ENCODE results near the gene CTH. TPM values are rescaled to one million over a fixed set of nuclear protein-coding genes. Genes with fewer than 3 reads are reported as not detected.

CTH gene
- total and polyA plus RNA-seq, 2 of the 4 experiments (the other 2 are of a cell fraction): 2.7 to 3.0 TPM

DNA sequence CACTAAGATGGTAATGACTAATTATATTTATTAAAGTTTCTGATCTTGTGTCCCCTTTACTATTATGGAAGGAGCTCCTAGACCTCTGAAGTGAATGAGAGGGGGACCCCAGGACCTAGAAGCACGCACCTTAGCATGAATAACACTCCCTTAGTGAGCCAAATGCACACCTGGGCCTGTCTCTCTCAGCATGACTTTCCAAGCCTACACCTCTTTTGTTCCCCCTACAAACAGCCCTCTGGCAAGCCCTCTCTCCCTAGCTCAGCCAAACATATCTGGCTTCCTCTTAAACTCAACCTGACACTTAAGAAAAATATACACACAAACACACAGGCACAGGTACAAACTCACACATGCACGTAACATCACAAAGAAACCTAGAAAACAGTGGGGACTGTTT is 7.3 kb upstream of the CTH start:
- Histone ChIP-seq H4K91ac (ENCODE audit: insufficient read depth, low read depth, low read length) (no peak overlapping the region), H3K56ac (ENCODE audit: extremely low read depth, insufficient read depth, low read length) (no peak overlapping the region), H3K4ac (ENCODE audit: low read depth, low read length) (no peak overlapping the region), H4K20me1 (ENCODE audit: insufficient read depth, low read length) (no peaks in the 10 kb centered on the region), H2AFZ (replicated peaks; ENCODE audit: low read length, poor library complexity) (no peak overlapping the region), H4K5ac (ENCODE audit: low read depth, low read length) (no peak overlapping the region), H3K14ac (replicated peaks; ENCODE audit: low read depth, low read length) (no peak overlapping the region), H3K4me1 (ENCODE audit: control insufficient read depth, insufficient read depth, low read length) (no peaks in the 10 kb centered on the region), H3K27me3 (ENCODE audit: control insufficient read depth, insufficient read depth, low read length) (0 out of 2 replicates have a peak, but pooled peaks cover 2% of the 10 kb centered on the region), H3K4me2 (ENCODE audit: low read depth, low read length) (no peak overlapping the region), H3K18ac (ENCODE audit: low read depth, low read length) (no peak overlapping the region), H2AK9ac (replicated peaks; ENCODE audit: low read depth, low read length, poor library complexity) (no peak overlapping the region), H3K36me3 (ENCODE audit: control insufficient read depth, insufficient read depth, low read length) (no peaks in the 10 kb centered on the region), H2BK120ac (ENCODE audit: low read depth, low read length) (no peak overlapping the region), H3K9me1 (ENCODE audit: insufficient read depth, low read length) (no peaks in the 10 kb centered on the region), H3K23ac (ENCODE audit: low read depth, low read length) (no peak overlapping the region), H2BK20ac (ENCODE audit: low read depth, low read length) (no peak overlapping the region), H2AK5ac (ENCODE audit: low read depth, low read length) (no peak overlapping the region), H3K27ac (ENCODE audit: insufficient read depth, low read length) (no peak overlapping the region), H3K79me1 (ENCODE audit: low read depth in 1 of 2, low read length in 2 of 2) (no peaks in the 10 kb centered on the region), H2BK5ac (ENCODE audit: low read depth, low read length, poor library complexity, severe bottlenecking) (no peak overlapping the region), H3K9ac (ENCODE audit: low read depth, low read length) (no peak overlapping the region), H4K8ac (ENCODE audit: low read depth in 2 of 2, low read length in 2 of 2) (no peak overlapping the region), H3K9me3 (ENCODE audit: control insufficient read depth, insufficient read depth, low read length) (no peaks in the 10 kb centered on the region), H3K4me3 (ENCODE audit: insufficient read depth, low read depth, low read length) (no peak overlapping the region), H2BK15ac (ENCODE audit: low read depth, low read length) (no peak overlapping the region)
- BruUV-seq (replicated peaks): no TSS peak
- ChIA-PET CTCF (no interaction called here), POLR2A (ENCODE audit: unreplicated experiment) (no interaction called here)
- dilution Hi-C loops (cut with HindIII; ENCODE audit: low sequenced_read_pairs, unreplicated experiment) (no loop called here), intact Hi-C loops (cut with micrococcal nuclease) (no loop called here), in situ Hi-C loops (cut with MboI; ENCODE audit: low sequenced_read_pairs) (no loop called here)
- ATAC-seq (ENCODE audit: low read depth) (no peak), DNase-seq (no peak)
- TF ChIP-seq RFX5 (IDR thresholded peaks at IDR 0.05; ENCODE audit: low read depth, low read length): no peak
- TF ChIP-seq FOS (IDR thresholded peaks at IDR 0.05; ENCODE audit: low read depth, low read length): no peak
- TF ChIP-seq CHD1 (IDR thresholded peaks at IDR 0.05; ENCODE audit: low read depth, low read length): no peak
- no peak for TF ChIP-seq SMC3 (IDR thresholded peaks at IDR 0.05; ENCODE audit: low read depth, low read length)
- TF ChIP-seq CEBPB (IDR thresholded peaks at IDR 0.05; ENCODE audit: low read depth, low read length): no peak
- TF ChIP-seq, protein P1, sequence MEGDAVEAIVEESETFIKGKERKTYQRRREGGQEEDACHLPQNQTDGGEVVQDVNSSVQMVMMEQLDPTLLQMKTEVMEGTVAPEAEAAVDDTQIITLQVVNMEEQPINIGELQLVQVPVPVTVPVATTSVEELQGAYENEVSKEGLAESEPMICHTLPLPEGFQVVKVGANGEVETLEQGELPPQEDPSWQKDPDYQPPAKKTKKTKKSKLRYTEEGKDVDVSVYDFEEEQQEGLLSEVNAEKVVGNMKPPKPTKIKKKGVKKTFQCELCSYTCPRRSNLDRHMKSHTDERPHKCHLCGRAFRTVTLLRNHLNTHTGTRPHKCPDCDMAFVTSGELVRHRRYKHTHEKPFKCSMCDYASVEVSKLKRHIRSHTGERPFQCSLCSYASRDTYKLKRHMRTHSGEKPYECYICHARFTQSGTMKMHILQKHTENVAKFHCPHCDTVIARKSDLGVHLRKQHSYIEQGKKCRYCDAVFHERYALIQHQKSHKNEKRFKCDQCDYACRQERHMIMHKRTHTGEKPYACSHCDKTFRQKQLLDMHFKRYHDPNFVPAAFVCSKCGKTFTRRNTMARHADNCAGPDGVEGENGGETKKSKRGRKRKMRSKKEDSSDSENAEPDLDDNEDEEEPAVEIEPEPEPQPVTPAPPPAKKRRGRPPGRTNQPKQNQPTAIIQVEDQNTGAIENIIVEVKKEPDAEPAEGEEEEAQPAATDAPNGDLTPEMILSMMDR (conservative IDR thresholded peaks at IDR 0.05; ENCODE audit: low read depth, low read length): no peak
- TF ChIP-seq MAZ (IDR thresholded peaks at IDR 0.05; ENCODE audit: borderline replicate concordance, low read depth, low read length): no peak
- TF ChIP-seq RCOR1 (IDR thresholded peaks at IDR 0.05; ENCODE audit: insufficient replicate concordance, low read length): no peak
- no peak for TF ChIP-seq MXI1 (IDR thresholded peaks at IDR 0.05; ENCODE audit: borderline replicate concordance, low read depth, low read length)
- no peak for TF ChIP-seq NFE2L2 (IDR thresholded peaks at IDR 0.05; ENCODE audit: low read depth, low read length)
- TF ChIP-seq MAFK (IDR thresholded peaks at IDR 0.05; ENCODE audit: low read depth, low read length): no peak
- TF ChIP-seq, protein P2, sequence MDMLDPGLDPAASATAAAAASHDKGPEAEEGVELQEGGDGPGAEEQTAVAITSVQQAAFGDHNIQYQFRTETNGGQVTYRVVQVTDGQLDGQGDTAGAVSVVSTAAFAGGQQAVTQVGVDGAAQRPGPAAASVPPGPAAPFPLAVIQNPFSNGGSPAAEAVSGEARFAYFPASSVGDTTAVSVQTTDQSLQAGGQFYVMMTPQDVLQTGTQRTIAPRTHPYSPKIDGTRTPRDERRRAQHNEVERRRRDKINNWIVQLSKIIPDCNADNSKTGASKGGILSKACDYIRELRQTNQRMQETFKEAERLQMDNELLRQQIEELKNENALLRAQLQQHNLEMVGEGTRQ (IDR thresholded peaks at IDR 0.05; ENCODE audit: low read depth, low read length): no peak
- TF ChIP-seq POLR2A (IDR thresholded peaks at IDR 0.05; ENCODE audit: low read depth, low read length): no peak
- WGBS, 2 experiments (ENCODE audit: extremely low coverage in 2 of 2, insufficient read length in 1 of 2): no CpG with 5 or more reads among the region's 2 CpGs
